GM11168 (cell line): Measurements from ENCODE around the gene ATE1.

Source experiments
- in situ Hi-C: fragments of 300-500 bp; cut with MboI; formaldehyde crosslinking; loops from one replicate; pipeline ENCODE4 v1.12.0; 2022; ENCODE audit warnings: low sequenced_read_pairs; ENCODE audit not compliant: unreplicated experiment

ATE1 gene

DNA sequence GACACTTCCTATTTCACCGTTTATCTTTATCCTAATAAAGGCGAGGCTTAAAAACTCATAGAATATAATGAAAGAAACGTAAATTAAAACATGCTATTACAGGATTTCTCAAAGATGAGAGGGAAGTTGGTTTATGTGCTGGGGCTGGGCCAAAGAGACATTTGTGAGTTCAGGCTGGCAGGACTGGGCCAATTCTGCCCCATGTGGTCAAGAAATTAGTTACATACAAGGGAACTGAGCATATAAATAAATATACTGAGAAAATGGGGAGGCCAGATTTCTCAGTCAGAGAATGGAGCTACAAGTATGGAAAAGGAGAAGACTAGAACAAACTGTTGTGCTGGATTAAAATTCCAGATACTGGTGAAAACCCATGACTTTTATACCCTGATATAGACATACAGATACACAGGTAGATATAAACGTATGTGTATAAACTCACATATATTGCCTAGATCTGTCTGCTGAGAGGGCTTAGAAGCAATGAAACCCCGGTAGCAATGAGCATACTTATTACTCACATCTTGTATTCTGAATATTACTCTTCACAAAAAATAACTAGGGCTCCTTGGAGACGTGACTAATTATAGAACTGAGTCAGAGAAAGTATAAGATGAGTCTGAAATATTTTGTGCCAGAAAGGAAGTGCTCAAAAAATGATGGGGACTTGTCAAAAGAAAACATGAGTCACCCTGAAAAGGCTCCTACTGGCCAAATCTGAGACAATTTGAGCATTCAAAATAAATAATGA, 173.9 kb downstream of the ATE1 start:
- in situ Hi-C loops, result no loop called here

DNA sequence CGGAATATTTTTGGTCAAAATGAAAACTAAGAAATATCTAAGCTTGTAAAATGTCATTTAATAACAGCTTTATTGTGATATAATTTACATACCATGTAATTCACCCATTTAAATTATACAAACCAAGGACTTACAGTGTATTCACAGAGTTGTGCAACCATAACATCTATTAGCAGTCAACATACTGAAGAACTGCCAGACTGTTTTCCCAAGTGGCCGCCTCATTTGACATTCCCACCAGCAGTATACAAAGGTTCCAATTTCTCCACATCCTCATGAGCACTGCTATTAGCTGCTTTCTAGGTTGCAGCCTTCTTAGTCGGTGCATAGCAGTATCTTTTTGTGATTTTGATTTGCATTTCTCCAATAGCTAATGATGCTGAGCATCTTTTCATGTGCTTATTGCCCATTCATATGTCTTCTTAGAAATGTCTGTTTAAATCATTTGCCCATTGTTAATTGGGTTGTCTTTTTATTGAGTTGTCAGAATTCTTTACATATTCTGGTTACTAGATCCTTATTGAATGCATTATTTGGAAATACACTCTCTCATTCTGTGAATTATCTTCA, 176.6 kb downstream of the ATE1 start:
- in situ Hi-C loops, result no loop called here

DNA sequence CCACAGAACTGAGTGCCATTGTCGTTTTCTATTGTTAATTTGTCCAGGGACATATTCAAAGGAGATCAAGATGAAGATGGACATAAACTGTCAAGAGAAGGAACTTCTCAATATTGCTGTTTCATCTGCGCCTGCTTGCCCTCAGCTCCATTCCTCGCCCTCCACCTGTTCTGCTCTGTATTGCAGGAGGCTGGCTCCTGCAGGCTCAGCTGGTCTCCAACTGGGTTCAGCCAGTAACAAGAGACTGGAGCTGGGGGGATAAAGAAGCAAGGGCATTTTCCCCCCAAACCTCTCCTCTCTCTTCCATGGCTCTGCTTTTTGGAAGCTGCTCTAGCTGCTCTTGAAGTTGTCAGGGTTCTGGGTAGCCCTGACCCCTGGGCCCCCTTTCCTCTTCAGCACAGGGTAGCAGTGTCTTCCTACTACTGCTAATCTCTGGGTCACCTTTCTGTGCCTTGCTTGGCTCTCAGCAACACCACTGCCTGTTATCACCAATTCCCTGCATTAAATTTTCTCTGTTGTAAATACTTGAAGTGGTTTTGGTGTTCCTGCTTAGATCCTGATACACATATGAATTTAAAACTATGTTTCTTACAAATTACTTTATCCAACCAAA, 180.6 kb downstream of the ATE1 start:
- in situ Hi-C loops, result loop anchor here (25.0 kb wide), 1 partner anchor 810 kb away; no protein-coding TSS in a partner anchor

DNA sequence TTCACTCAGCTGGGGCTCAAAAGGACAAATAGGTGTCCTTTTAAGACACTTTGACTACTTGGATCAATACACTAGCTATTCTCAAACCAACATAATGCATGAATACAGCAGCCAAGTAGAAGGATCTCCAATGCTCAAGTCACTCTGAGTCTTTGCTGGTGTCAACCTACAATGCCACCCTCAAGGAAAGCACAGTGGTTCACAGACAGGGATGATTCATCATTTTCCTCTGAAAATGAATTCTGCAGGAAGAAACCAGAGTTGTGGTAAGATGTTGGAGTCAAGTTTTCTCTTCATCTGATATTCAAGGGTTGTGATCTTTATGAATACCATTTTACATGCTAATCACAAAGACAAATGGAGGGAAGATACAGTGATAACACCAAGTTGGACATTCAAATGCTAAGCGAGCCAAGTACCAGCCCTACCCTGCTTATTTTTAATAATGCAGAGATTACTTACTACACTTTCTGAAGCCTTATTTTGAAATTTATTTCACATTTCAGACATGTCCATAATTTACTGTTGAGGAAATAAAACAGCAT, 186.5 kb downstream of the ATE1 start:
- in situ Hi-C loops, result loop anchor here (25.0 kb wide), 1 partner anchor 804 kb away; no protein-coding TSS in a partner anchor

DNA sequence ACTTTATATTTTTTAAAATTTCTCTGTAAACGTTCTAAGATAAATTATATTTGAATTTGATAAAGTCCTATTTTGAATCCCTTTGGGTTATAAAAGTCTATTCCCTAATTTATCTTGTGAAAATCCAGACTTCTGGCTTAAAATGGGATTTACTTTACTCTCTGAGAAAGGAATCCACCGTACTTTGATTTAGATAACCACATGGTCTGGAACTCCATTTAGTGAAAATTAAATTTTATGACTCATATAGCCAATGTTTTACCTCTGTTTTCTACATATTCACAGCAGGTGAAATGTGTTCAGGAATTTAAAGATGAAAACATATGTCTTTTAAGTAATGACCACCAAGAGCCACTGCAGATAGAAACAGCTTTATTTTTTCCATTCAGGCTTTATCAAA, 187.8 kb downstream of the ATE1 start:
- in situ Hi-C loops, result loop anchor here (25.0 kb wide), 1 partner anchor 803 kb away; no protein-coding TSS in a partner anchor

DNA sequence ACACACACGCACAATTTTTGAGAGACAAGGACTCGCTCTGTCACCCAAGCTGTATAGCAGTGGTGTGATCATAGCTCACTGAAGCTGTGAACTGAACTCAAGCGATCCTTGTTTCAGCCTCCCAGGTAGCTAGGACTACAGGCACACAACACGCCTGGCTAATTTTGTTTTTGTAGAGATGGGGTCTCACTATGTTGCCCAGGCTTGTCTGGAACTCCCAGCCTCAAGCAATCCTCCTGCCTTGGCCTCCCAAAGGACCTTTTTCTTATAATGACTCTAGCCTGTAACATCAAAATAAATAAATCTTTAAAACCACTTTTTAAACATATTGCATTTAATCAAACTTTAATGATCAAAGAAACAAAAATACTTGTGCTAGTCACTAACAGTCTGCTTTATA, 188.7 kb downstream of the ATE1 start:
- in situ Hi-C loops, result loop anchor here (25.0 kb wide), 1 partner anchor 802 kb away; no protein-coding TSS in a partner anchor

DNA sequence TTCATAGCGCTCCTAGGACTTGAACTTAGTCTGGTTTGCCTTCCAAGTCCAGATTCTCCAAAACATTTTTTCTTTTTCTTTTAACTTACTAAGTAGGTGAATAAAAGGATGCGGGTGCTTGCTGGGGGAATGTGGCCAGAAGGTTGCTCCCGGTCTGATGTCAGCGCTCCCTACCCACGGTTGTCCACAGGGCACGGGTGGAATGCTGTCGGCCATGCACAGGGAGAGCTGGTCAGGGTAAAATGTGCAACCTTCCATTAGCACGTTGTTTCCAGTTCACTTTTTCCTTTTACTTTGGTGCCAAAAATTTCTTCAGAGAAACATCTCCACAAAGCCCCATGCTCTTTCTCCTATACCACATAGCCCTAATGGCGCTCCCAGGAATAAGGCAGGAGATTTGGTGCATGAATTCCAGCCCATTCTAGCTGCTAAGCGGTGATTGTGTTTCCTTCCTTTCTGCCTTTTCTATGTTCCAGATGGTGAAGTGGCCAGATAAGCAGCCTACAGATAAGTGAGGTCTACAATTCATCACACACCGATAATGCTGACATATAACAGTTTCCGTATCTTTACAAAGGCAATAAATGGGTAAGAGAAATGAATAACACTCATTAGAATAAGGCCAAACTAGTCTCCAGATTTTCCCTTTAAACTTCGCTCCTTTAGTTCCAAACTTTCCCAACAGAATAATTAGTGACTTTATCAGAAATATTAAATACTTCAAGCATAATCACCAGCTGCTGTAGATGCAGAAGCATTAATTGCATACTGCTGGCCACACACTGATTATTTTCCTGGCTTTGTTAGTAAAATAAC, 191.3 kb downstream of the ATE1 start:
- in situ Hi-C loops, result loop anchor here (25.0 kb wide), 1 partner anchor 799 kb away; no protein-coding TSS in a partner anchor

DNA sequence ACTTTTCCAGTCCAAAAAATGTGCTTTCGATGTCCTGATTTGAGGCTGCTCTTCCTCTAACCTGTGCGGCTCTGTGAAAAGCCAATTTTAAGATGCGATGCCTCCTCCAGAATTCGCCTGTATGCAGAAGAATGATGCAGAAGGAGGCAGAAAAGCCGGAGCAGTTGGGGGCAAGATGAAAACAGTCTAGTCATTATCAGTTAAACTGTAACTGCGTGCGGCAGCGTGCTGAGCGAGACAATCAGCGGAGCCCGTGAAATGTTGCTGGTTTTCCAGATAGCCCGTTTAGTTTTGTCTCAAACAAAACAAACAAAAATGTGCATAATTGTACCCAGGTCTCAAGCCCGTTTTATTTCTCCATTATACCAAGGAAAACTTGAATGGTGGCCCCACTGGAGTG, 192.6 kb downstream of the ATE1 start:
- in situ Hi-C loops, result loop anchor here (25.0 kb wide), 1 partner anchor 798 kb away; no protein-coding TSS in a partner anchor

DNA sequence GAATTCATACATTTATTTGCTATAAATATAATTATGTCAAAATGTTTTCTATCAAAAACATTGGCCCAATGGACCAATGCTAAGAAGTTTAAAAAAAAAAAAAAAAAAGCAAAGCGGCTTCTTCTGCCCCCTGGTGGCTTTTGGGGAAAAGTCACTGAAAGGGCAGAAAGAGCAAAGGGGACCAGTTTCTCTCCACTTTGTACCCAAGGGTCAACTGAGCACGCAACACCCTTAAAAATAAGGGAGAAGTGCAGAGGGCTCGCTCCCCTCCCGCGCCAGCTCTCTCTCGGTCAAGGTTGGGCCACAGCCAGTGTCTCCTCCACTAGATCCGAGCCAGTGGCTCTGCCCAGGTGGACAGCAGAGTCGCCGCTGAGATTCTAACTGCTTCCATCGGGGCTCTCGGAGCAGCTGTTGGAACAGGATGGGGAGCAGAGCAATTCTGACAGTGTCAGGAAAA, 193.2 kb downstream of the ATE1 start:
- in situ Hi-C loops, result loop anchor here (25.0 kb wide), 1 partner anchor 797 kb away; no protein-coding TSS in a partner anchor

DNA sequence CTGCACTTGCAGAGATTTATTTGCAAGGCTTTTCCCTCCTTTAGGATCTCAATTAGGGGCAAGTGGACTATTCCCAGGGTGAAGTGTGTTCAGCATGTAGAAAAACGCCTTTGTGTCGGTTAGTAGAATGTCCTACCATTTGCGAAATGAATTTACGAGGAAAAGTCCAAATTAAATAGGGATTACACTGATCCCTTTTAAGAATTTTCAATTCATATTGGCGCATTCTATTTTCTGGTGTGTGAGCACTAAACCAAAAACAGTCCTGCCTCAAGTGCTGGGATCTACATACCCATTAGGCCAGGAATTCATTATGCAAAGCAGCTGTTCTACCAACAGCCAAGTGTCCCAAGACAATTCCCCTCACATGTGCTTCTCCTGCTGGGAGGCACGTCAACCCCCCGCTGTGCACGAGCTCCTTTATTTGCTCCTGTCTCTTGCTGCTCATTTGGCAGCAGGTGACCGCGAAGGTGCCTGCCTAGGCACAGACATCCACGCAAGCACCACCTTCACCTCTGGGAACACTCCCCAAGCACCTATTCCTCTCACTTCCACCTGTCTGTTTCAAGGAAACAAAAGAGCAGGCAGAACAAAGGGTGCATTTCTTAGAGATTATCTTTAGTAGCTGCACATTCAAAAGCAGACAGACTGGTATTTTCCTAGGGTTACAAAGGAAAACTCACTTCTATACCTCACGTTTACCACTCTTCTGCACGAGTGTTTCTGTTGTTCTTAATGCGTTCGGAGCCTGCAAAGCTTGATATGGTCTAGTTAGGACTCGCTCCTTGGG, 195.0 kb downstream of the ATE1 start:
- in situ Hi-C loops, result loop anchor here (25.0 kb wide), 1 partner anchor 796 kb away; no protein-coding TSS in a partner anchor

DNA sequence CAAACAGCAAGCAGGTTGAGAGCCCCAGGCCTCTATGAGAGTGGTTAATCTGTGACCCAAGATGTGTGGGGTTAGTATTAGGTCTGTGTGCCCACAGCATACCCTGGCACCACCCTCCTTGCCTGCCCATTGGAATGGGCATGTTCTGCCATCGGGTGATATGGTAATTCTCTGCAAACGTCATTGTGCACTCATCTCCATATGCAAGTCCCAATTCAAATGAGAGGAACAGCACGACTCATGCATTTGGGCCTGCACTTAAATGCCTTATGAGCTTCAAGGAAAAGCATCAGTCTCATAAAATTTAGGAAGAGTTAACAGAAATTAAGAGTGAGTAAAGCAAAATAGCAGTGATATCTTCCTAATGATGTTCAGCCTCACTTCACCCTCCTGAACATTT, 195.7 kb downstream of the ATE1 start:
- in situ Hi-C loops, result loop anchor here (25.0 kb wide), 1 partner anchor 795 kb away; no protein-coding TSS in a partner anchor

DNA sequence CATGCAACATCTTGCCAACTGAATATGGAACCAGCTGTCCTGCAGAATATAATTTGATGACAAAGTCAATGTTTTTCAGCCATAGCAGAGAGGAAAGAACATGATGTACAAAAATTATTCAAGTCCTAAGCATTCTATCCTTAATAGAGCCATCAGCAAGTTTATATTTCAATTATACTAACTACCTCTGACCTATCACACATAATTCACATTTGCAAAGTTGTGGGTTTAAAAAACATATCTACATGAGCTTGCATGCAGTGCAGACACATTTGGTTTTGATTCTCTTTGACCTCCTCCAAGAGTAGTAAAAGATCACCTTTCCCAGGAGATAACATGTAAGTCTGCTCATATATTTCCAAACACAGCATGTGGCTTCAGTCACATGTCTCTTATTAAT, 203.5 kb downstream of the ATE1 start:
- in situ Hi-C loops, result no loop called here

DNA sequence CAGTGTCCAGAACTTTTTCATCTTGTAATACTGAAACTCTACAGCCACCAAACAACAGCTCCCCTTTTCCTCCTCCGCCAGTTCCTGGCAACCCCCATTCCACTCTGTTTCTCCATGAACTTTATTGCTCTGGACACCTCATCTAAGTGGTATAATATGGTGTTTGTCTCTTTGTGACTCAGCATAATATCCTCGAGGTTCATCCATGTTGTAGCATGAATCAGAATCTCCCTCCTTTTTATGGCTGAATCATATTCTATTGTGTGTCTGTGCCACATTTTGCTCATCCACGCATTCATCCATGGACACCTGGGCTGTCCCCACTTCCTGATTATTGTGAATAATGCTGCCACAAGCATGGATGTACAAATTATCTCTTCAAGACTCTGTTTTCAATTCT, 205.2 kb downstream of the ATE1 start:
- in situ Hi-C loops, result no loop called here

DNA sequence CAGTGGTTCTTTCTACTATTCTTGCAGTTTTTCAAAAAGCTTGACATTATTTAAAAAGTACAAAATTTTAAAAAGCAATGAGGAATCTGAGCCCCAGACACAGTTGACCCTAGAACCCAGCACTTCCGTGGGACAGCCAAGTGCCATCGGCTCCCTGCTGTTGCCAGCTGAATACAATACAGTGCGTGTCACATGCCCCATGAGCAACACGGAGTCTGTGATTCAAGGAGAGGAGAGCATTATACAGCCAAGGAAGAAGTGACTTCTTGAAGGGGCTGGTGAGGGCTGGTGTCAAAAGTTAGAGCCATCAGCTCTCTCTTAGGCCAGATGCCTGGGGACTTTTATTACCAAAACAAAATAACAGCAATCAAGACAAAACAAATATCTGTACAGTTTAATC, 206.6 kb downstream of the ATE1 start:
- in situ Hi-C loops, result no loop called here

DNA sequence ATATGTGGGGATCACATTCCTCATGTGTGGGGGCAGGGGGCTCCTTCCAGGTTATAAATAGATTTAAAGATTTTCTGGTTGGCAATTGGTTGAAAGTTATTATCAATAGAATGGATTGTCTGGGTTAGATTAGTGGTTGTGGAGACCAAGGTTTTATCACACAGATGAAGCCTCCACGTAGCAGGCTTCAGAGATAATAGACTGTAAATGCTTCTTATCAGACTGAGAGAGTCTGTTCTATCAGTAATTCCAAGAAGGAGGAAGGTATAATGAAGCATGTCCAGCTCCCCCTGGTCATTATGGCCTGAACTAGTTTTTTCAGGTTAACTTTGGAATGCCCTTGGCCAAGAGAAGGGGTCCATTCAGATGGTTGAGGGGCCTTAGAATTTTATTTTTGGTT, 211.9 kb downstream of the ATE1 start:
- in situ Hi-C loops, result no loop called here

DNA sequence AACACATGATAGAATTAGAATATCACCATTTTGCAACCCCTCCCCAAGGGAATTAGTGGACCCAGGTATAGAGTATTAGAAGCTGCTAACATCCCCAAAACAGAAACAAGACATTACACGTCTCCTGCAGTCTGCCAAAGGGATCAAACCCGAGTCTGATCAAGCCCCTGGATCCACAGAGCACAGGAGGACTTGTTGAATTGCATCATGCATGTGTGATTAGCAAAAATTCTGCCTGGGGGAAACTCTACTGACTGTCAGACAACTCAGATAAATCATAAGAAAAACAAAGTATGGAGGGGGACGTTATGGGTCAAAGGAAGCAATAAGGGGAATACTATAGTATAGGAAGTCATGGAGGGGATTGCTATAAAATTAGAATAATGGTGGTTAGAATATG, 212.8 kb downstream of the ATE1 start:
- in situ Hi-C loops, result no loop called here

DNA sequence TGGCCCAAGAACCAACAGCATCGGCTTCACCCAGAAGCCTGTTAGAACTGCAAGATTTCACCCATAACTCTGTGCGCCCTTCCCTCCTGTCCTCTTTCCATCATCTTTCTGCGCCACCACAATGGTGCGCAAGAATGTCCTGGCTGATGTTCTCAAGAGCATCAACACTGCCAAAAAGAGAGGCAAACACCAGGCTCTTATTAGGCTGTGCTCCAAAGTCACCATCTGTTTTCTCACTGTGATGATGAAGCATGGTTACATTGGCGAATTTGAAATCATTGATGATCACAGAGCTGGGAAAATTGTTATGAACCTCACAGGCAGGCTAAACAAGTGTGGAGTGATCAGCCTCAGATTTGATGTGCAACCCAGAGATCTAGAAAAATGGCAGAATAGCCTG, 214.3 kb downstream of the ATE1 start:
- in situ Hi-C loops, result no loop called here

DNA sequence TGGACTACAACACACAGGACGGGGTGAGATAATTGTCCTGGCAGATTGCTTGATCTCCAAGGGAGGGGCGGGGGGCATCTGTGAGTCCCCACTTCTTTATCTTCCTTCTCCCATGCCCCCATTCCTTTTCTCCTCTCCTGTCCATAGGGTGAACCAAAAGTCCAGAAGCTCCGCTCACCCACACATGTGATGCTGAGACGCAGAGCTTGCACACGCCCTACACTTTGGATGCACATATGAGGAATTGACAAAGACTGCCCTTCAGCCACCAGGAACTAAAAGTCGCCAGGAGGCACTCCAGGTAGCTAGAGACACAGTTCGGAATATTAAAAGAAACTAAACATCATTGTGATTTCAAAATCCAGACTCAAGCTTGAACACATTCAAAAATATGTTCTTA, 216.9 kb downstream of the ATE1 start:
- in situ Hi-C loops, result no loop called here

DNA sequence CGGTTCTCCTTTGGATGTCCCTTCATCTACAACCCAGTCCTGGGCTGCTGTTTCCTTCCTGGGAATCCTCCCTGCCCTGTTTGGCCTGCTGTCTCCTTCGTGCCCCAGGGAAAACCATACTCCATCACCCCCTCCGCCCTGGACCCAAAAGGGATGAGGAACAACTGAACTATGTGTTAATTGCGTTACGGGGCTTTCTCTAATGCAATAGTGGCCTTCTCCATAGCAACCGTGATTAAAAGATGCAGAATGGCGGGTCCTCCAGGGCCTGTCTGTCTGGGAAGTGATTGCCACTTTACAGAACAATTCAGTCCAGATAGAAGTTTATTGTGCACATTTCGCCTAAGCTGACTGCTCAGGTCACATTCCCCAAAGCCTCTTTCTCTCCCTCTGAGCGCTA, 217.6 kb downstream of the ATE1 start:
- in situ Hi-C loops, result no loop called here
